ENCODE measurements around the gene WDR81. TPM values are rescaled to one million over a fixed set of nuclear protein-coding genes. Genes with fewer than 3 reads are reported as not detected.
A peak's percentile ranks its signal among the peaks of the same experiment; 100 is the strongest.
"Not testable (repeated sequence)": the region's sequence is repeated elsewhere in the genome, so short reads cannot be mapped to it uniquely, and the experiment has no call there.

Gene WDR81
- total RNA-seq, 1 donor, result 47.8 TPM

DNA sequence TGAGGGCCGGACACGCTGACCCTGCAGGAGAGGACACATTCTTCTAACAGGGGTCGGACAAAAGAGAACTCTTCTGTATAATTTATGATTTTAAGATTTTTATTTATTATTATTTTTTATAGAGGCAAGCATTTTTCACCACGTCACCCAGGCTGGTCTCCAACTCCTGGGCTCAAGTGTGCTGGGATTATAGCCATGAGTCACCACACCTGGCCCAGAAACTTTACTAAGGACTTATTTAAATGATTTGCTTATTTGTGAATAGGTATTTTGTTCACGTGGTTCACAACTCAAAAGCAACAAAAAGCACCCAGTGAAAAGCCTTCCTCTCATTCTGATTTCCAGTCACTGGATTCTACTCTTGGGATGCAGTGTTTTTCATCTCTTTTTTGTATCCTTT is 35.0 kb downstream of the WDR81 start:
- Histone ChIP-seq H3K4me3 (ENCODE audit: insufficient read depth, low read length) (no peak overlapping the region), H2AFZ (ENCODE audit: low read length) (no peak overlapping the region), H3K36me3 (ENCODE audit: insufficient read depth, low read length) (no peaks in the 10 kb centered on the region), H3K27me3 (ENCODE audit: insufficient read depth, low read length) (no peaks in the 10 kb centered on the region), H4K20me1 (ENCODE audit: insufficient read depth, low read length) (no peaks in the 10 kb centered on the region), H3K79me2 (ENCODE audit: insufficient read depth, low read length) (no peaks in the 10 kb centered on the region), H3K4me2 (ENCODE audit: insufficient read depth, low read length) (no peak overlapping the region), H3K9me3 (ENCODE audit: low read depth, low read length) (no peaks in the 10 kb centered on the region), H3K27ac (ENCODE audit: low read depth, low read length) (no peak overlapping the region), H3K4me1 (ENCODE audit: insufficient read depth, low read length) (peaks cover 28% of the 10 kb centered on the region)
- DNase-seq (ENCODE audit: insufficient read length, low spot score, missing footprints), result peak; percentile 22
- TF ChIP-seq, protein P1, sequence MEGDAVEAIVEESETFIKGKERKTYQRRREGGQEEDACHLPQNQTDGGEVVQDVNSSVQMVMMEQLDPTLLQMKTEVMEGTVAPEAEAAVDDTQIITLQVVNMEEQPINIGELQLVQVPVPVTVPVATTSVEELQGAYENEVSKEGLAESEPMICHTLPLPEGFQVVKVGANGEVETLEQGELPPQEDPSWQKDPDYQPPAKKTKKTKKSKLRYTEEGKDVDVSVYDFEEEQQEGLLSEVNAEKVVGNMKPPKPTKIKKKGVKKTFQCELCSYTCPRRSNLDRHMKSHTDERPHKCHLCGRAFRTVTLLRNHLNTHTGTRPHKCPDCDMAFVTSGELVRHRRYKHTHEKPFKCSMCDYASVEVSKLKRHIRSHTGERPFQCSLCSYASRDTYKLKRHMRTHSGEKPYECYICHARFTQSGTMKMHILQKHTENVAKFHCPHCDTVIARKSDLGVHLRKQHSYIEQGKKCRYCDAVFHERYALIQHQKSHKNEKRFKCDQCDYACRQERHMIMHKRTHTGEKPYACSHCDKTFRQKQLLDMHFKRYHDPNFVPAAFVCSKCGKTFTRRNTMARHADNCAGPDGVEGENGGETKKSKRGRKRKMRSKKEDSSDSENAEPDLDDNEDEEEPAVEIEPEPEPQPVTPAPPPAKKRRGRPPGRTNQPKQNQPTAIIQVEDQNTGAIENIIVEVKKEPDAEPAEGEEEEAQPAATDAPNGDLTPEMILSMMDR (IDR thresholded peaks at IDR 0.05; ENCODE audit: extremely low read depth, low read depth, low read length), result no peak

DNA sequence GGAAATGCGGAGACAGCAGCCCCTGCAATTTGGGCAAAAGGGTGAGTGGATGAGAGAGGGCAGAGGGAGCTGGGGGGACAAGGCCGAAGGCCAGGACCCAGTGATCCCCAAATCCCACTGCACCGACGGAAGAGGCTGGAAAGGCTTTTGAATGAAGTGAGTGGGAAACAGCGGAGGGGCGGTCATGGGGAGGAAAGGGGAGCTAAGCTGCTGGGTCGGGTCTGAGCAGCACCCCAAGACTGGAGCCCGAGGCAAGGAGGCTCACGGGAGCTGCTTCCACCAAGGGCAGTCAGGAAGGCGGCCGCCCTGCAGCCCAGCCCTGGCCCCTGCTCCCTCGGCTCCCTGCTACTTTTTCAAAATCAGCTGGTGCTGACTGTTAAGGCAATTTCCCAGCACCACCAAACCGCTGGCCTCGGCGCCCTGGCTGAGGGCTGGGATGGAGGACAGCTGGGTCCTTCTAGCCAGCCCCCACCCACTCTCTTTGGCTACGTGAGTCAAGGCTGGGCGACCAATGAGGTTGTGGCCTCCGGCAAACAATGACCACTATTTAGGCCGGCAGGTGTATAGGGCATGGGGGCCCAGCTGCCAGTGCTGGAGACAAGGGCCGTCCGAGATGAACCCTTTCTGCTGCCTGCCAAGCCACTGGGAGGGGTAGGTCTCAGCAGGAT is 37.9 kb downstream of the WDR81 start:
- DNase-seq (ENCODE audit: insufficient read length, low spot score, missing footprints), result peak; percentile 86
- Histone ChIP-seq H3K27me3 (ENCODE audit: insufficient read depth, low read length) (no peaks in the 10 kb centered on the region), H3K36me3 (ENCODE audit: insufficient read depth, low read length) (no peaks in the 10 kb centered on the region), H3K27ac (ENCODE audit: low read depth, low read length) (peak overlapping the region; percentile 78), H3K4me3 (ENCODE audit: insufficient read depth, low read length) (peak overlapping the region; percentile 71), H4K20me1 (ENCODE audit: insufficient read depth, low read length) (no peaks in the 10 kb centered on the region), H3K4me2 (ENCODE audit: insufficient read depth, low read length) (peak overlapping the region; percentile 89), H2AFZ (ENCODE audit: low read length) (peak overlapping the region; percentile 88), H3K9me3 (ENCODE audit: low read depth, low read length) (no peaks in the 10 kb centered on the region), H3K79me2 (ENCODE audit: insufficient read depth, low read length) (no peaks in the 10 kb centered on the region), H3K4me1 (ENCODE audit: insufficient read depth, low read length) (peaks cover 29% of the 10 kb centered on the region)
- TF ChIP-seq, protein P1 (IDR thresholded peaks at IDR 0.05; ENCODE audit: extremely low read depth, low read depth, low read length), result no peak

DNA sequence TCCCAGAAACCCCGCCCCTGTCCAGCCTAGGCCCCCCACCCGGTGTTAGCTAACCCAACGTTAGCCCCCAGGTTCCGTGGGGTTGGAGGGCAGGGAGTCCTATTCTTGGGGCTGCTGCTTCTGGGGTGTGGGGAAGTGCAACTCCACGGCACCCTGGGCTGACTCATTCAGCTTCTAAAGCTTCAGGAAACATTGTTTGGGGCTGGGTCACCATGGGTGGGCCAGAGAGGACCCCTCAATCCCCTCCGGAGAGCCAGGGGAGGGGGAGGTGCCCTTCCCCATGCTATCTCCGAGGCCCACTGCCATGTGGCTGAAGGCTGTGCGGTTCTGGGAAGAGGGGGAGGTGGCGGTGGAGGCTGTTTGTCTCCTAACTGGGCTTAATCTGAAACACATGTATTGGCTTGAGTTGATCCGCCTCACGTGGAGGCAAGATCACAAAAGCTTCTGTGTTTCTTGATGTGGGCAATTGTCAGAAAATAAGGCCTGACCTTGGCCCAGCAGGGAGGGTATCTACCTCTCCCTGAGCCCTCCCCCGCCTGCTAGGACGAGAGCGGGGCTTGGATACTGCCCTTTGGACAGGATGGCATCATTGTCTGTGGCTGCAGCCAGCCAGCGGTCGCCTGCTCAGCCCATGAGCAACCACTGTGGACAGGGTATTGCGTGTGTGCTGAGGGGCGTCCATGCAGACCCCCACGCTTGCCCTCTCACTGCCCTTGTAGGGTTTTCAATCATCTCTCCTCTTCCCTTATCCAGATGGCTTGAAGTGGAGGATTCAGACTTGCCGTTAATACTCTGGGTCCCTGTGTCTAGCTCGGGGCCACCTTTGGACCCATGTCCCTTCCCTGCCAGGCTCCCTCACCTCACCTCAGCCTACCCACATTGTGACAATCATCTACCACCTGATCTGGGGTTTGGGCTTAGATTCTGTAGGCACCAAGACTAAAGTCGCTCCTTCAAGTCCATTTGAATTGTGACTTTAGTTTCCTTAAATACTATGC is 38.7 kb downstream of the WDR81 start:
- peak; percentile 94 for DNase-seq (ENCODE audit: insufficient read length, low spot score, missing footprints)
- peaks cover 29% of the 10 kb centered on the region for H3K4me1 ChIP-seq (ENCODE audit: insufficient read depth, low read length)
- H3K79me2 ChIP-seq (ENCODE audit: insufficient read depth, low read length), result no peaks in the 10 kb centered on the region
- peak overlapping the region; percentile 71 for H3K4me3 ChIP-seq (ENCODE audit: insufficient read depth, low read length)
- peak overlapping the region; percentile 78 for H3K27ac ChIP-seq (ENCODE audit: low read depth, low read length)
- H3K9me3 ChIP-seq (ENCODE audit: low read depth, low read length), result no peaks in the 10 kb centered on the region
- TF ChIP-seq, protein P1 (IDR thresholded peaks at IDR 0.05; ENCODE audit: extremely low read depth, low read depth, low read length), result no peak
- H4K20me1 ChIP-seq (ENCODE audit: insufficient read depth, low read length), result no peaks in the 10 kb centered on the region
- no peaks in the 10 kb centered on the region for H3K27me3 ChIP-seq (ENCODE audit: insufficient read depth, low read length)
- H3K36me3 ChIP-seq (ENCODE audit: insufficient read depth, low read length), result no peaks in the 10 kb centered on the region
- peak overlapping the region; percentile 89 for H3K4me2 ChIP-seq (ENCODE audit: insufficient read depth, low read length)
- H2AFZ ChIP-seq (ENCODE audit: low read length), result peak overlapping the region; percentile 88

DNA sequence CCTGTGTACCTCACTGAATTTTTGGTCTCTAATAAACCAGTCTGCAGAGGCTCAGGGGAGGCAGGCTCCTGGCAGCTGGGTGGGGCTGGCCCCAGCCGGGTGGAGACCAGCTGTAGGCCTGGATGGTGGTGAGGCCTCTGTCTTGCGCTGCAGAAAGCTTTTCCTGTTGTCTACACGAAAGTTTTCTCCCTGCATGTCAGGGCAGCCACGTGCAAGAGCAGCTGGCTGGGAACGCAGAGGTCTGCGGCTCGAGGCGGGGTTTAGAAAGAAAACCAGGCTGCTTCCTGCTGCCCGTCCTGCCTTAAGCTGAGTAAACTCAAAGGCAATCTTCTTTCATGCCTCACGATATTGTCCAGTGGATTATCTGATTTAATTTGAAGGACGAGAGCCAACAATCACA is 39.8 kb downstream of the WDR81 start:
- peak; percentile 94 for DNase-seq (ENCODE audit: insufficient read length, low spot score, missing footprints)
- no peaks in the 10 kb centered on the region for H3K36me3 ChIP-seq (ENCODE audit: insufficient read depth, low read length)
- H3K4me3 ChIP-seq (ENCODE audit: insufficient read depth, low read length), result peak overlapping the region; percentile 7
- H3K79me2 ChIP-seq (ENCODE audit: insufficient read depth, low read length), result no peaks in the 10 kb centered on the region
- H3K27me3 ChIP-seq (ENCODE audit: insufficient read depth, low read length), result no peaks in the 10 kb centered on the region
- TF ChIP-seq, protein P1 (IDR thresholded peaks at IDR 0.05; ENCODE audit: extremely low read depth, low read depth, low read length), result no peak
- H3K27ac ChIP-seq (ENCODE audit: low read depth, low read length), result peak overlapping the region; percentile 78
- H3K9me3 ChIP-seq (ENCODE audit: low read depth, low read length), result no peaks in the 10 kb centered on the region
- peak overlapping the region; percentile 89 for H3K4me2 ChIP-seq (ENCODE audit: insufficient read depth, low read length)
- H4K20me1 ChIP-seq (ENCODE audit: insufficient read depth, low read length), result no peaks in the 10 kb centered on the region
- H3K4me1 ChIP-seq (ENCODE audit: insufficient read depth, low read length), result peaks cover 29% of the 10 kb centered on the region
- H2AFZ ChIP-seq (ENCODE audit: low read length), result peak overlapping the region; percentile 67

- not testable (repeated sequence) for H3K79me2 ChIP-seq (ENCODE audit: insufficient read depth, low read length); H3K9me3 ChIP-seq (ENCODE audit: low read depth, low read length); DNase-seq (ENCODE audit: insufficient read length, low spot score, missing footprints); H3K36me3 ChIP-seq (ENCODE audit: insufficient read depth, low read length); H4K20me1 ChIP-seq (ENCODE audit: insufficient read depth, low read length); H3K4me2 ChIP-seq (ENCODE audit: insufficient read depth, low read length); H3K4me3 ChIP-seq (ENCODE audit: insufficient read depth, low read length); H3K27me3 ChIP-seq (ENCODE audit: insufficient read depth, low read length); H2AFZ ChIP-seq (ENCODE audit: low read length)
- Histone ChIP-seq H3K4me1 (ENCODE audit: insufficient read depth, low read length) (peaks cover 29% of the 10 kb centered on the region), H3K27ac (ENCODE audit: low read depth, low read length) (peak overlapping the region; percentile 78)
These were observed 40.2 kb downstream of the WDR81 start for GRCh38 chr17:1764705-1765104.

Data from osteoblast (primary cell).